Thymus (tissue), 11 donors: ENCODE results near the gene EPB41L3. TPM values are rescaled to one million over a fixed set of nuclear protein-coding genes. Genes with fewer than 3 reads are reported as not detected.

Source experiments
- DNase-seq, 9 donors: peaks; one replicate each; pipeline ENCODE4 v3.0.0-alpha.2; 2013; ENCODE audit warnings: low spot score in 9 of 9, low read depth in 6 of 9, missing footprints in 1 of 9
- H3K27ac ChIP-seq, 2 donors: one replicate each; pipeline ENCODE4 v1.5.1; 2013; ENCODE audit warnings: control low read depth in 1 of 2, low read depth in 1 of 2, low read length in 1 of 2, mild to moderate bottlenecking in 1 of 2, moderate library complexity in 1 of 2
- H3K27me3 ChIP-seq, 2 donors: one replicate each; pipeline ENCODE4 v1.5.1; 2013; ENCODE audit warnings: low read length in 1 of 2; ENCODE audit not compliant: control insufficient read depth in 2 of 2, insufficient read depth in 1 of 2
- H3K36me3 ChIP-seq, 2 donors: one replicate each; pipeline ENCODE4 v1.5.1; 2013; ENCODE audit warnings: low read length in 1 of 2, mild to moderate bottlenecking in 1 of 2, moderate library complexity in 1 of 2; ENCODE audit not compliant: control insufficient read depth in 2 of 2, insufficient read depth in 2 of 2
- H3K4me1 ChIP-seq, 2 donors: one replicate each; pipeline ENCODE4 v1.5.1; 2013; ENCODE audit warnings: low read length in 2 of 2; ENCODE audit not compliant: control insufficient read depth in 2 of 2, insufficient read depth in 2 of 2
- H3K4me3 ChIP-seq, 2 donors: one replicate each; pipeline ENCODE4 v1.5.1; 2013; ENCODE audit warnings: low read length in 2 of 2, control low read depth in 1 of 2, mild to moderate bottlenecking in 1 of 2
- H3K9me3 ChIP-seq, 2 donors: one replicate each; pipeline ENCODE4 v1.5.1; 2013; ENCODE audit warnings: low read length in 1 of 2, mild to moderate bottlenecking in 1 of 2; ENCODE audit not compliant: control insufficient read depth in 2 of 2, insufficient read depth in 1 of 2
- WGBS: extraction: QIAGEN DNeasy Blood & Tissue Kit; methylation state at CpG from one replicate; pipeline ENCODE4 v1.1.7; 2013; 5-methylcytosine and 5-hydroxymethylcytosine counted together
- polyA plus RNA-seq: library from polyadenylated mRNA; stranded (reverse); fragments of 200-250 nt; gene quantifications from one replicate; pipeline ENCODE4 v1.2.3, GENCODE V29; 2013
- total RNA-seq: library from RNA; stranded (reverse); fragments of 120-200 nt; gene quantifications from one replicate; pipeline ENCODE4 v1.2.4, GENCODE V29; 2013
- donor health status: healthy.

EPB41L3 gene
- total and polyA plus RNA-seq, 2 donors: 17.8 to 31.9 TPM

DNA sequence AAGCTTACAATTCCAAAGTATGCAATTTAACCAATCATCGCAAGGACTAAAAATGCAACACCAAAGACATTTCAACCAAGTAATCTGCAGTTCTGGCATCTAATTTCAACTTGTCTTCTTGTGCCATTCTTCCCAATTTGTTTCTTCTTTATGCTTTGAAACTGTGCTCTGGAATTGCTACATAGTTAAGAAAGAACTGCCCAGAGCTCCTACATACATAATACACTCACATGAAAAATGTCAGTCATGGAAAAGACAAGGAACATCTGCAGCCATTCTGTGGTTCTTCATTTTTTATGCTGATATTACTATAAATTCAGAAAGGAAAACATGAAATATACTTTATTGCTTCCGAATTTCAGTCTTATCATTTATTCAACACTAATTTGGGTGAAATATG, 4.4 kb downstream of the EPB41L3 start:
- WGBS: 95% methylated on average over 2 of the region's 2 CpGs
- no peak for DNase-seq
- H3K4me3 ChIP-seq: no peak overlapping the region
- H3K9me3 ChIP-seq: no peaks in the 10 kb centered on the region
- peaks cover 20 to 24% of the 10 kb centered on the region in 2 donors for H3K27me3 ChIP-seq
- H3K4me1 ChIP-seq: no peaks in the 10 kb centered on the region
- no peaks in the 10 kb centered on the region for H3K36me3 ChIP-seq
- H3K27ac ChIP-seq: no peak overlapping the region

- Histone ChIP-seq H3K27ac (no peak overlapping the region), H3K9me3 (no peaks in the 10 kb centered on the region), H3K36me3 (no peaks in the 10 kb centered on the region), H3K4me3 (no peak overlapping the region), H3K27me3 (peaks cover 12 to 16% of the 10 kb centered on the region in 2 donors), H3K4me1 (no peaks in the 10 kb centered on the region)
- DNase-seq: no peak
- 84% methylated on average over 2 of the region's 2 CpGs for WGBS
These were observed 5.3 kb downstream of the EPB41L3 start for GRCh38 chr18:5538544-5538943.

DNA sequence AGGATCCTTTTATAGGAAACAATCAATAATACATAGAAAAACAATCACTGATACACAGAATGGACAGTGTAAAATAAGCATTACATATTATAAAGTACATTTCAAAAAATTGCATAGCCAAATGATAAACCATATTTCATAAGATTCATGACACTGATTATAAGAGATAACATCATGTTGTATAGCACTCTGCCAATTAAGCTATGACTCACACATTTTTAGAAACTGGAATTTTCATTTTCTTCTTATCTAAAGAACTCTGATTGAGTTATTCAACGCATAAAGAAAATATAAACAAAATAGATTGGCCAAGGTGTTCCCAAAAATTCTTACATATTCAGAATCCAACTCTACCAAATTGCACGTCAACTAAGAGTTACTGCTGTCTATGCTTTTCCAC, 5.9 kb downstream of the EPB41L3 start:
- 94% methylated on average over 2 of the region's 2 CpGs for WGBS
- Histone ChIP-seq H3K36me3 (no peaks in the 10 kb centered on the region), H3K9me3 (no peaks in the 10 kb centered on the region), H3K4me3 (no peak overlapping the region), H3K4me1 (no peaks in the 10 kb centered on the region), H3K27ac (no peak overlapping the region), H3K27me3 (peaks cover 9 to 10% of the 10 kb centered on the region in 2 donors)
- DNase-seq: no peak

GRCh38 chr18:5534845-5535244, 9.0 kb downstream of the EPB41L3 start:
- H3K9me3 ChIP-seq: no peaks in the 10 kb centered on the region
- no peak for DNase-seq
- H3K27ac ChIP-seq: no peak overlapping the region
- H3K36me3 ChIP-seq: no peaks in the 10 kb centered on the region
- WGBS: 93% methylated on average over 5 of the region's 5 CpGs
- H3K27me3 ChIP-seq: no peaks in the 10 kb centered on the region
- no peaks in the 10 kb centered on the region for H3K4me1 ChIP-seq
- H3K4me3 ChIP-seq: no peak overlapping the region

GRCh38 chr18:5532066-5532465, 11.7 kb downstream of the EPB41L3 start:
- Histone ChIP-seq H3K27ac (no peak overlapping the region), H3K4me1 (no peaks in the 10 kb centered on the region), H3K9me3 (no peaks in the 10 kb centered on the region), H3K4me3 (no peak overlapping the region), H3K27me3 (no peaks in the 10 kb centered on the region), H3K36me3 (no peaks in the 10 kb centered on the region)
- WGBS: 92% methylated on average over 3 of the region's 3 CpGs
- DNase-seq: no peak

DNA sequence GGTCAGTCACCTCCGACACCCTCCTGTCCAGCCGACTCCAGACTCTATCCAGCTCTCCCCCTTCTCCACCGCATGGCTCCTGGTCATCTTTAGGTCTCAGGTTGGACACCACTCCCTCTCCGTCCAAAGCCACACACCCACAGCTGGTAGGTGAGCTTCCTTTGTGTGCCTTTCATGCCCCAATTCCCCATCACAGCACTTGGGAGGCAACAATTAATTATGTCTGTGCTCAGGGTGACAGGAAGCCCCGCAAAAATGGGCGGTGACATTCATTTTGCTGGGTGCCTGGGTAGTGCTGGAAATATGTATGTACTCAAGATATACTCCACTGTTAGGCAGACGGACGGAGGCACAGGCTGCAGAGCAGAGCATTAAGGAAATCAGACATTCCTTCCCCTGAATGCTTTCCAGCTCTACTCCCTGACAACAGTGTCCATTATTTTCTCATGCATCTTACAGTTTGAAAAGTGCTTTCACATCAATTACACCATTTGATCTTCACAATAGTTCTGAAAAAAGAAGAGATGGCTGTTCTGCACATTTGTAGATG, 13.1 kb downstream of the EPB41L3 start:
- Histone ChIP-seq H3K27me3 (no peaks in the 10 kb centered on the region), H3K36me3 (no peaks in the 10 kb centered on the region), H3K27ac (no peak overlapping the region), H3K9me3 (no peaks in the 10 kb centered on the region), H3K4me3 (no peak overlapping the region), H3K4me1 (no peaks in the 10 kb centered on the region)
- WGBS: 96% methylated on average over 8 of the region's 8 CpGs
- no peak for DNase-seq

DNA sequence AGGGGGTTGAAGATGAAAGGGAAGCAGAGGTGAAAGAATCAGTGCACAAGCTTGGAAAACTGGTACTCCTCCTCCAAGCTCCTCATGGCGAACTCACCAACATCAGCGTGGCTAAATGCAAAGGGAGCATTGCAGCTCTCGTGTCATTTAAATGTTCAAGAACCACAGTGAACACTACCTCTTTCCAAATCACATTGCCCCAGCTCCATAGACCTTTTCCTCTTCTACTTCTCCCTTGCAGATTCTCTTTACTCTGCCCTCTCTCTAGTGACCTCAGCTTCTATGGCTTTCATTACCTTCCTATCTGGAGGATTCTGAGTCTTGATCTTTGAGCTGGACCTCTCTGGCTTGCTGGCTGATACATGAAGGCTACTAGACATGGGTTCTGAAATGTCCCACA, 14.3 kb downstream of the EPB41L3 start:
- DNase-seq: no peak
- Histone ChIP-seq H3K36me3 (no peaks in the 10 kb centered on the region), H3K27me3 (no peaks in the 10 kb centered on the region), H3K9me3 (no peaks in the 10 kb centered on the region), H3K4me3 (no peak overlapping the region), H3K27ac (no peak overlapping the region), H3K4me1 (no peaks in the 10 kb centered on the region)
- WGBS: 93% methylated on average over 3 of the region's 3 CpGs

DNA sequence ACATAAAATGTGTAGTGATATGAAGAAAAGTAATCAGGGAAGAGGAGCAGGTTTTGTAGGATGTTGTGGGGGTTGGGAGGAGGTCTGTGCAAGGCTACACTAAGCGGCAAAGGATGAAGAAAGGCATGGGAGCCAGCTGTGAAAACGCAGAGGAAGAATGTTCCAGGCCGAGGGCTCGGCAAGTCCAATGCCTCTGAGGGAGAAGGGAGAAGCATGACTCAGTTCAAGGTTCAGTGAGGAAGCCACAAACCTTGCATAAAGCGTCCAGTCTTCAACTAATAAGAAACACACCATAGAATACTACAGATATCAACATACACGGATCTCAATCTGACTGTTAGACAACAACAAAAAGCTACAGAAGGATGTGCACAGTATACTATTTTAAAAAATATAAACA, 16.2 kb downstream of the EPB41L3 start:
- no peak overlapping the region for H3K27ac ChIP-seq
- DNase-seq: no peak
- H3K36me3 ChIP-seq: no peaks in the 10 kb centered on the region
- H3K4me1 ChIP-seq: no peaks in the 10 kb centered on the region
- no peaks in the 10 kb centered on the region for H3K27me3 ChIP-seq
- H3K4me3 ChIP-seq: no peak overlapping the region
- H3K9me3 ChIP-seq: no peaks in the 10 kb centered on the region
- WGBS: 47% methylated on average over 6 of the region's 6 CpGs

DNA sequence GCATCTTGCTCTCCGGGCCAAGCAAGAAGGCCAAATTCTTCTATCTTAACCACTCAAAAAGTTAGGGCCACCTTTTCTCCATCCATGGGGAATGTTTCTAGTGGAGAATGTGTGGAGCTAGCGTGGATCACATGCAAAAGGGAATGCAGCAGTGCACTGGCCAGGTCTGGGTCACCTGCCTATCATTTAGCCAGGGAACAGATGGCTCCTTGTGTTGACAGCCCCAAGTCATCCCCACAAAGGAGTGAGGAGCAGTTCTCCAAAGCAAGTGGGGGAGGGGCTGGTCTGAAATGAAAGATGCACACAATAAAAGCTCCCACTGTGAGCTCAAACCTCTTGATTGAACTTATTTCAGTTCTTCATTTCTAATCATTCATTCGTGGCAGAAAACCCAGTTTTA, 19.1 kb downstream of the EPB41L3 start:
- H3K4me3 ChIP-seq: no peak overlapping the region
- DNase-seq: no peak
- no peaks in the 10 kb centered on the region for H3K9me3 ChIP-seq
- no peaks in the 10 kb centered on the region for H3K4me1 ChIP-seq
- no peaks in the 10 kb centered on the region for H3K36me3 ChIP-seq
- 54% methylated on average over 3 of the region's 3 CpGs for WGBS
- no peaks in the 10 kb centered on the region for H3K27me3 ChIP-seq
- no peak overlapping the region for H3K27ac ChIP-seq

DNA sequence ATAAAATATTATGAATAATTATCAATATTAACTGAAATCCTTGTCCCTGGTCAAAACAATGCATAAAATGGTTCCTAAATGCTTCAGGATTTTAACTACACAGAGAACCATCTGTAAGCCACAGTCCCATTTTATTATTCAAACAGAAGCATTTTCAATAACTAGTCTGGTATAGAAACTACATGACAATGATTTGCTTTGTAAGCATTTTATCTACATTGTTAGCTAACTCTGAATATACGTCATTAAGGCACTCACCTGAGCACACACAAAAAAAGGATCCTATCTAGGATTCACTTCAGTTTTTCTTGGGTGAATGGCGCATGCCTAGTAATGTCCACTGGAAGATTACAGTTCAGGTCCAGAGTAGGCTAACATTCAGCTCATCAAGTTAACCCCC, 22.8 kb downstream of the EPB41L3 start:
- WGBS: 97% methylated on average over 2 of the region's 2 CpGs
- no peaks in the 10 kb centered on the region for H3K4me1 ChIP-seq
- H3K9me3 ChIP-seq: no peaks in the 10 kb centered on the region
- H3K36me3 ChIP-seq: no peaks in the 10 kb centered on the region
- H3K27ac ChIP-seq: no peak overlapping the region
- no peak for DNase-seq
- H3K27me3 ChIP-seq: no peaks in the 10 kb centered on the region
- H3K4me3 ChIP-seq: no peak overlapping the region
